LHCN-M2 (cell line): Measurements from ENCODE around the gene POLR2C. TPM values are rescaled to one million over a fixed set of nuclear protein-coding genes. Genes with fewer than 3 reads are reported as not detected.
"Not testable (repeated sequence)": the region's sequence is repeated elsewhere in the genome, so short reads cannot be mapped to it uniquely, and the experiment has no call there.

Experiments
- DNase-seq: peaks from one replicate; pipeline ENCODE4 v3.0.0-alpha.2; 2012; ENCODE audit warnings: low read depth
- polyA plus RNA-seq: library from polyadenylated mRNA; unstranded; fragments of >200 nt; gene quantifications from one replicate; pipeline ENCODE4 v1.2.1, GENCODE V29; 2012; ENCODE audit warnings: missing spikeins
- total RNA-seq: library from RNA; depleted of rRNA; stranded (reverse); fragments of >200 nt; gene quantifications from 2 replicates; pipeline ENCODE4 v1.2.3, GENCODE V29; 2014; rRNA removed

POLR2C gene
- 111 and 164 TPM in 2 replicates for total RNA-seq
- 75.2 TPM for polyA plus RNA-seq

- peak; percentile 75 for DNase-seq
These were observed at the start of gene POLR2C for GRCh38 chr16:57462209-57462977. Gene POLR2C (plus strand): TSS chr16:57462679. CDS start chr16:57462725, 46 bp downstream.

DNA sequence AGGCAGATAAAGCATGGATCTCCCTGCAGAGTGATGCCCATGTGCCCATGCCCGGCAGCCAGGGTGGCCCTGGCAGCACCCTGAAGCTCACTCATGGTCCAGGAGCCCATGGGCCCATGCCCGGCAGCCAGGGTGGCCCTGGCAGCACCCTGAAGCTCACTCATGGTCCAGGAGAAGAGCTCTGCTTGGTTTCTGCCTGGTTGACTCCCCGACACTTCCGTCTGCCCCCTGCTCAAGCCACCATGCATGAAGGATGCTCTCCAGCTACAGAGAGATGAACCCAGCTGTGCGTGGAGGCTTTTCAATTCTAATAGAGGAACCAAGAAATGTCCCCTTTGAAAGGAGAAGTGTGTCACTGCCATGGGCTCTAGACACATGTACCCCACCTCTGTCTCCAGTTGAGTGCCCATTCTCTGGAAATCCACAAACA is 49.2 kb upstream of the POLR2C start:
- no peak for DNase-seq

- no peak for DNase-seq
These were observed 48.7 kb upstream of the POLR2C start for GRCh38 chr16:57413733-57414132.

- no peak for DNase-seq
These were observed 46.4 kb upstream of the POLR2C start for GRCh38 chr16:57416084-57416483.

- no peak for DNase-seq
These were observed 43.0 kb upstream of the POLR2C start for GRCh38 chr16:57419506-57419905.

- peak; percentile 73 for DNase-seq
These were observed 40.2 kb upstream of the POLR2C start for GRCh38 chr16:57422026-57422944.

DNA sequence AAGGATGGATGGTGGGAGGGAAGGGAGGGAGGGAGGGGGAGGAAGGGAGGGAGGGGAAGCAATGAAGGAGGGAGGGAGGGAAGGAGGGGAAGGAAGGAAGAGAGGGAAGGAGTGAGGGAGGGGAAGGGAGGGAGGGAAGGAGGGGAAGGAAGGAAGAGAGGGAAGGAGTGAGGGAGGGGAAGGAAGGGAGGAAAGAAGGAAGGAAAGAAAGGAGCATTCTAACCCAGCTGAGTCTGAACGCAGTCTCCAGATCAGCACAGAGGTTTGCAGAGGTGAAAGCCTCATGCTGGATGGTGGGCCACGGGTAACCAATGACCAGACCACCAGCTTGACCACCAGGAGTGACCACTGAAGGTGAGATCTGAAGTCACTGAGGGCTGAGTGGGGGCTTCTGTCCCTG is 39.3 kb upstream of the POLR2C start:
- DNase-seq, result no peak

- DNase-seq, result no peak
These were observed 37.9 kb upstream of the POLR2C start for GRCh38 chr16:57424583-57424982.

GRCh38 chr16:57426356-57426755 is 36.1 kb upstream of the POLR2C start:
- DNase-seq, result no peak

DNA sequence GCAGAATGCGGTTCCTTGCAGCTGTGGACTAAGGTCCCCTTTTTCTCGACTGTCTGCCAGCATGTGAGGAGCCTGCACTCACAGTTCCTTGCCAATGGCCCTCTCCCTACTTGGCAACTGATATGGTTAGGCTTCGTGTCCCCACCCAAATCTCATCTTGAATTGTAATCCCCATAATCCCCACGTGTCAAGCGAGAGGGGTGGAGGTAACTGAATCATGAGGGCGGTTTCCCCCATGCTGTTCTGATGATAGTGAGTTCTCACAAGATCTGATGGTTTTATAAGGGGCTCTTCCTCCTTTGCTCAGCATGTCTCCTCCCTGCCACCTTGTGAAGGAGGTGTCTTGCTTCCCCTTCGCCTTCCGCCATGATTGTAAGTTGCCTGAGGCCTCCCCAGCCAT is 35.2 kb upstream of the POLR2C start:
- no peak for DNase-seq

GRCh38 chr16:57427824-57428223 is 34.7 kb upstream of the POLR2C start:
- DNase-seq, result no peak

GRCh38 chr16:57430955-57431354 is 31.5 kb upstream of the POLR2C start:
- DNase-seq, result no peak

DNA sequence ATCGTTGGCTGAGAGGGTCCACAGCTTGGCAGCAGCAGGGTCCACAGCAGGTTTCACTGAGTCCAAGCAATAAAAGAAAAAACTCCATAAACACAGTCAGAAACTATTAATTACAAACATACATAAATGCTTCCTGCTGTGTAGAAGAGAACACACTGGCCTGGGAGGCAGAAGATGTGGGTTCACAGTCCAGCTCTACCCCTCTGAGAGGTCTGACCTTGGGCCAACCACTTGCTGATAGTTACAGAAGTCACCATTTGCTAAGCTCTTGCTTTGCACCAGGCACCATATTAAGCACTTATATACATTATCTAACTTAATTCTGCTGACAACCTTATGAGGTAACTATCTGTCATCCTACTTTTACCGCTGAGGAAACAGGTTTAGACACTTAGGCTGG is 30.0 kb upstream of the POLR2C start:
- DNase-seq, result no peak

GRCh38 chr16:57432989-57433388 is 29.5 kb upstream of the POLR2C start:
- no peak for DNase-seq

- no peak for DNase-seq
These were observed 28.5 kb upstream of the POLR2C start for GRCh38 chr16:57434003-57434402.

DNA sequence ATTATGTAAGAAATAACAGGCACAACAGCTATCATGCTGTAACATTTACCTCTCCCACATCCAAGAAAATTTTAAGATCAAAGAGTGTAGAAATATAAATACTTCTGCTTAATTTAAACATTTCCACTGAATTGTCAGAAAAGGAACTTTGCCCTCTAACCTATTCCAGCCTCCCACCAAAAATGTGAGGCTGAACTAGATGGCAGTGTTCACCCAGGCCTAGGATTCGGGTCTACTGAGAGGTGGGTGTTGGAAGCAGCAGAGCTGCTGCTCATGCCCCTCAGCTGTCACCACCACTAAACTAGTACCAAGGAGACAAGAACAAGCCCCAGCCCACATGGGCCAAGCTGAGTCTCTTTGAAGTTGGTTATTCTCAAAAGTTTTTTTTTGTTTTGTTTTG is 26.6 kb upstream of the POLR2C start:
- no peak for DNase-seq

DNA sequence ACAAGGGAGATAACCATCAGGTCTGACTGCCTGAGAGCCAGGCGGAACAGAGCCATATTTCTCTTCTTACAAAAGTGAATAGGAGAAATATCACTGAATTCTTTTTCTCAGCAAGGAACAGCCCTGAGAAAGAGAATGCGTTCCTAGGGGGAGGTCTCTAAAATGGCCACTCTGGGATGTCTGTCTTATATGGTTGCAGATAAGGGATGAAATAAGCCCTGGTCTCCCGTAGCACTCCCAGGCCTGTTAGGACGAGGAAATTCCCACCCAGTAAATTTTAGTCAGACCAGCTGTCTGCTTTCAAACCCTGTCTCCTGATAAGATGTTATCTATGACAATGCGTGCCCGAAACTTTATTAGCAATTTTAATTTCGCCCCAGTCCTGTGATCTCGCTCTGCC is 22.5 kb upstream of the POLR2C start:
- DNase-seq, result not testable (repeated sequence)

DNA sequence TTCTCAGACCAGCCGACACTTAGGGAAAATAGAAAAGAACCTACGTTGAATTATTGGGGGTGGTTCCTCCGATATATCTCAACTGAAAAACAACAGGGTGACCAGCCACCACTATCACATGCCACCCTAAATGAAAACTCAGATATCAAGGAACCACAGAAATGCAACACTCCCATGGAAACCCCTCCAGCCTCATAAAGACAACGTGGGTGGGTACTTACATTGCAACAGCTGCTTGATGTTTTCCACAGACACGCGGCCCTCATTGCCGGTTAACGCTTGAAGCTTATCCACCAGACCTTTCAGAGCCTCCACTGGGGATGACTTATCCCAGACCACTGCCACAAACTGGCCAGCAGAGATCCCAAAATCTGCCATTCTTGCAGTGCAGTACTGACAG is 21.9 kb upstream of the POLR2C start:
- DNase-seq, result not testable (repeated sequence)

GRCh38 chr16:57444711-57445110 is 17.8 kb upstream of the POLR2C start:
- DNase-seq, result peak; percentile 11

GRCh38 chr16:57445510-57445909 is 17.0 kb upstream of the POLR2C start:
- no peak for DNase-seq

DNA sequence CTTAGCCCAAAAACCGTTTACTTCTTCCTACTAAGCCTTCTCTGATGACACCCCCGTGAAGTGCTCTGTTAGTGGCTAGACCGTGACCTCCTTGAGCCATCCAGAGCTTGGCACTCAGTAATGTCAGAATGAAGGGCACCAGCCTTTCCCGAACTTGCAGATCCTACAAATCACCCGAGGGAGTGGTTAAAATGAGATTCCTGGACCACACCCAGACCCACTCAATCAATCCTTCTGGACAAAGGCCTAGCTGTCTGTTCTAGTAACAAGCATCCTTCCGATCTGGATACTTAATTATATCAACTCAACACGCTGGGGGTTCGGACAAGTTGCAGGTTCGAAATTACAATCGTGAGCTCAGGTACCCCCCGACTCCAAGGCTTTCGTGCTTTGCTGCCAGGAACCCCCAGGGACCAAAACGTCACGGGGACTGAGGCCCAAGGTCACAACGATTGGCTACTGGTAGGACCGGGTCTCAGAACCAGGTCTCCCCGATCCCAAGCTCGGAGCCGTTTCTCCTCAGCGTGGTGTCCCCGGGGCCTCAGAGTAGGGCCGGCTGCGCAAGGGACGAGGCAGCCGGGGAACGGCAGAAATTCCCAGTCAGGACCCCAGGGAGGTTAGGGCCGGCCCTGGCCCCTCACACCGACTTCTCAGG is 15.8 kb upstream of the POLR2C start:
- peak; percentile 51 for DNase-seq
